ENCODE measurements around the gene MYCL.

The MYCL gene

DNA sequence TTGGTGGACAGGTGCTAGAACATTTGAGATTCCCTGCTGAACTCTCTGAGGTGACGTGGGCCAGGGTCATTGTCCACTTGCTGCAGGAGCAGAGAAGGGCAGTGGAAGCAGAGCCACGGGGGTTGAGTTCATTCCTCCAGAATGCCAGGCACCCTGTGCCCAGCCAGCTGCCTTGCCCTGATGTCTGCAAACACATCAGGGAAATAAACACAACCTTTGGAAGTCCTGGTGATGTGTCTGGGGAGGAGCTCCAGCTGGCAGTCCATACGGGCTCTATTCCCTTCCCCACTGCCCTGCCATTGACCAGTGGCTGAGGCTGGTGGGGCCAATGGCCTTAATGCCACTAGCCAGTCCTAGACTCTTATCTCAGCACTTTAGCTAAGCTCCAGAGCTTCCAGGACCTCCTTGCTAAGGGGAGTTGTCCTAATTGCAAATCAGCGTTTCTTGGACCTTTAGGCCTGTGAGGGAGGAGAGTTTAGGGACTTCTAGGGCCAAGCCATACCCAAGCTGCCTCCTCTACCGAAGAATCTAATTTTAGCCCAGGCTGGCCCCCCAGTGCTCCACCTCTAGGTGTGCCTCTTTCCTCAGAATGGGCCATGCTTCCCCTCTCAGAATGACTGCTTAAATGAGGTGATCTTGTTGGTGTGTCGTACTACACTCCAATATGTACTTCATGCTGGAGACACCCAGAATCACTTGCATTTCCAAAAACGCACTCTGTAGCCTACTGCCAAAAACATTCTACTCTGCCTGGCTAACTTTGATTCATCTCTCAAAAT is 27.3 kb upstream of the MYCL start:
- DNase-seq (ENCODE audit: extremely low read depth, low read depth), result no peak
- TF ChIP-seq, protein P1, sequence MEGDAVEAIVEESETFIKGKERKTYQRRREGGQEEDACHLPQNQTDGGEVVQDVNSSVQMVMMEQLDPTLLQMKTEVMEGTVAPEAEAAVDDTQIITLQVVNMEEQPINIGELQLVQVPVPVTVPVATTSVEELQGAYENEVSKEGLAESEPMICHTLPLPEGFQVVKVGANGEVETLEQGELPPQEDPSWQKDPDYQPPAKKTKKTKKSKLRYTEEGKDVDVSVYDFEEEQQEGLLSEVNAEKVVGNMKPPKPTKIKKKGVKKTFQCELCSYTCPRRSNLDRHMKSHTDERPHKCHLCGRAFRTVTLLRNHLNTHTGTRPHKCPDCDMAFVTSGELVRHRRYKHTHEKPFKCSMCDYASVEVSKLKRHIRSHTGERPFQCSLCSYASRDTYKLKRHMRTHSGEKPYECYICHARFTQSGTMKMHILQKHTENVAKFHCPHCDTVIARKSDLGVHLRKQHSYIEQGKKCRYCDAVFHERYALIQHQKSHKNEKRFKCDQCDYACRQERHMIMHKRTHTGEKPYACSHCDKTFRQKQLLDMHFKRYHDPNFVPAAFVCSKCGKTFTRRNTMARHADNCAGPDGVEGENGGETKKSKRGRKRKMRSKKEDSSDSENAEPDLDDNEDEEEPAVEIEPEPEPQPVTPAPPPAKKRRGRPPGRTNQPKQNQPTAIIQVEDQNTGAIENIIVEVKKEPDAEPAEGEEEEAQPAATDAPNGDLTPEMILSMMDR (IDR thresholded peaks at IDR 0.05; ENCODE audit: low read depth, low read length, missing control alignments), result no peak
- no peak overlapping the region for H3K4me3 ChIP-seq (replicated peaks; ENCODE audit: low read depth, low read length)

DNA sequence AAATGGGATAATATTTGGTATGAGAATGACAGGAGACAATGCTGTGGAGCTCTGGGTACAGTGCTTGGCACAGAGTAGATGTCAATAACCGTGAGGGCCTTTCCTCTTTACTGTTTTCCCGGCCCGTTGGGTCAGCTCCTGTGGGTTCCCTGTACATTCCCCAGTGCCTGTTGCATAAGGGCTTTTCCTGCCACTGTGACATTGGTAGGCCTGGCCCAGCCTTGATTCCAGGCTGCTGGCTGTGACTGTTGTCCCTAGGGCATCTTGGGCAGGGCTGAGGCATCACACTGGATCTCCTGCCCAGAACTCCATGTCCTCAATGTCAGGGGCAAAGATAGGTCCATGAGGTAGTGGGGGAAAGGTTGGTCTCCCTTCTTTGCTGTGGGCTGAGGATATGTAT is 25.8 kb upstream of the MYCL start:
- DNase-seq (ENCODE audit: extremely low read depth, low read depth), result no peak
- TF ChIP-seq, protein P1 (IDR thresholded peaks at IDR 0.05; ENCODE audit: low read depth, low read length, missing control alignments), result no peak

DNA sequence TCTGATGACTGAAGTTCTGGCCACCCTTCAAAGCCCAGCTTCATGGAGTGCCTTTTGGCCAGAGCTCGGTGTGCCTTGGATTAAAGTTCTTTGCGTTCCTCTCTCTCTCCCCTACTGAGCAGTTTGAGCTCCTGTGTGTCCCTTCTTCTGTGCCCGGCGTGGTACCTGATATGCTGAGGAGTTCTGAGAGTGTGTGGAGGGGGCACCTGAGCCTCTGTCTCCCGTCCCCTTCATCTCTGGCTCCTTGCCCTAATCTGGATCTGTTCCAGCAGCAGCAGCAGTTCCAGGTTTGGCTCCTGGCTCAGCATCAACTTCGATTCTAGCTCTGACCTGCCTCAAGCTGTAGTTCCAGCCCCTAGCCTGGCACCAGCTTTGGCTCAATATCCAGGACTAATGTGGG is 25.1 kb upstream of the MYCL start:
- DNase-seq (ENCODE audit: extremely low read depth, low read depth), result no peak
- TF ChIP-seq, protein P1 (IDR thresholded peaks at IDR 0.05; ENCODE audit: low read depth, low read length, missing control alignments), result no peak
- no peak overlapping the region for H3K4me3 ChIP-seq (replicated peaks; ENCODE audit: low read depth, low read length)

More for the DNA sequence above, 25.8 kb upstream of the MYCL start:
- H3K4me3 ChIP-seq (replicated peaks; ENCODE audit: low read depth, low read length), result no peak overlapping the region

DNA sequence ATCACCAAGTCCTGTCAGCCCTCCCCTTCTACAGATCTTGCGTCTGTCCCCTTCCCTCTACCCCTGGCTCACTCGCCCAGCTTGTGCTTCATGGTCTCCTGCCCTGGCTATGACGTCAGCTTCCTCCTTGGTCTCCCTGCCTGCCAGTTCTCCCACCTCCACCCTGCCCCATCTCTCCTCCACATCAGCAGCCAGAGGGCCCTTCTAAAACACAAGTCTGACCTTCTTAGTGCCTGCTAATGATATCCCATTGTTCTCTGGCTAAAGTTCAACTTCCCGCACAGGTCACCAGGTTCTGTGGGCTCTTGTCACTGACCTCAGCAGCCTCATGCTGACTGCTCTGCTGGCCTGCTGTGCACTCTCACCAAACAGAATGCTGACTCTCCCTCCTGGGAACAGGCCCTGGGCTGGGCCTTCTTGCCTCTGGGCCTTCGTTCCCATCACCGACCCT is 24.7 kb upstream of the MYCL start:
- H3K4me3 ChIP-seq (replicated peaks; ENCODE audit: low read depth, low read length), result no peak overlapping the region
- TF ChIP-seq, protein P1 (IDR thresholded peaks at IDR 0.05; ENCODE audit: low read depth, low read length, missing control alignments), result no peak
- DNase-seq (ENCODE audit: extremely low read depth, low read depth), result no peak

DNA sequence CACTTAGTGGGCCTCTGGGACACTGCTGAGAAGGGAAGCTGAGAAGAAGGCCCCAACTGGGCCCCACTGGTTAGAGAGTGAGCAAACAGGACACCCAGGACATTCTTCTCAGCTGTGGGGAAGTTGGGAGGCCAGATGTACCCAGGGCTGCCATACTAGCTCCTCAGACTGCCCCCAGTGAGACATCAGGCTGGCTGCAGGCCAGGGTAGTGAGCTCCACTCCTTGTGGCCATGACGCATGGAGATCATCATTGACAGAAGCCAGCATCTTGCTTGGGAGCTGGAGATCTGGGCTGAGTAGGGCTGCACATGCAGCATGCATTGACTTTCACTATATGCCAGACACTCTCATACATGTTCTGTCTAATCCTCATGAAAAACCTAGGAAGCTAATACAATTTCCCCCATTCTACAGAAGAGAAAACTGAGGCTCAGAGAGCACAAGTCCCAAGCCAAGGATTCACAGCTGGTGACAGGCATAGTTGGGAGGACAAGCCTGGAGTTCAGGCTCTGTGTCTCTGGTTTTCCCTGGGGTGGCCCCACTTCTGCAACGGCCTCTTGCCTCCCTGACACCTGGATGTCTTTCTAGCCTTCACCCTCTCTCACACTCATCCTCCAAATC is 24.1 kb upstream of the MYCL start:
- no peak for DNase-seq (ENCODE audit: extremely low read depth, low read depth)
- TF ChIP-seq, protein P1 (IDR thresholded peaks at IDR 0.05; ENCODE audit: low read depth, low read length, missing control alignments), result no peak

DNA sequence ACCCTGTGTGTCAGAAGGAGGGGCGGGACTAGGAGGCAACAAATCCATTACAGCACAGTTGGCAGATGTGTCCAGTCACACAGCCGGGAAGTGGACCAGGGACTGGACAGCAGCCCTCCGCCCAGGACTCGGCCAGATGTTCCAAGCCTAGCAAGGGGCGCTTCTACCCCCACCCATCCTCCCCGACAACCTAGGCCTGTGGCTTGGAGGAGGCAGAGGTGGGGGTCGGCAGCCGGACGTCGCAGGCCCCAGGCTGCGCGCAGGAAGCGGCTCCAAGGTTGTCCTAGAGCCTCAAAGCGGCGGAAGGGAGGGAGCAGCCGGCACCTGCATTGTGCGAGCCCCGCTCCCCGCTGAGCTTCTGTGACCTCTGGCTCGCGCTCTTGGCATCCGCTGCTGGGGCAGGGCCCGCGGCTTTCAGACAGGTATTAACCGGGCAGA is 20.6 kb upstream of the MYCL start:
- TF ChIP-seq, protein P1 (IDR thresholded peaks at IDR 0.05; ENCODE audit: low read depth, low read length, missing control alignments), result no peak
- no peak overlapping the region for H3K4me3 ChIP-seq (replicated peaks; ENCODE audit: low read depth, low read length)
- no peak for DNase-seq (ENCODE audit: extremely low read depth, low read depth)

More for the DNA sequence above, 24.1 kb upstream of the MYCL start:
- H3K4me3 ChIP-seq (replicated peaks; ENCODE audit: low read depth, low read length), result no peak overlapping the region

Data from HFF-Myc (cell line).